NT2/D1 (cell line): Measurements from ENCODE around the gene ATG9B.

Source experiments
- YY1 ChIP-seq: IDR thresholded peaks from 2 replicates; pipeline ENCODE4 v1.6.1; 2011; ENCODE audit not compliant: insufficient read length, insufficient read depth
- ZNF274 ChIP-seq: IDR thresholded peaks from 2 replicates; pipeline ENCODE4 v1.6.1; 2011; ENCODE audit warnings: mild to moderate bottlenecking, low read depth, low read length

DNA sequence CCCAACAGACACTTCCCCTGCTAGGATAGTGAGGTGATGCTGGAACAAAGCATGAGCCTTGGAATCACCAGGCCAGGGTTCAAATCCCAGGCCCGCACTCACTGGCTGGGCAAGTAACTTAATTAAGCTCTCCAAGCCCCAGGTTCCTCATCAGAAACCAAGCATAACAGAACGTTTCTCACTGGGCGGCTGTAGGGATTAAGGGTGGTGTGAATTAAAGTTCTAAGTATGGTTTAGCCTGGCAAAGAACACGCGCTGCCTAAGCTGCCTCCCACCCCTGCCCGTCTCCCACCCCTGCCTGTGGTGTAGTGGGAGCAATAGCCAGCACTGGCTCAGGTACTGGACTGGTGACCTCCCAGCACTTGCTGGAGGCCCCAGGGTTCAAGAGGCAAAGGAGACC is 40.7 kb upstream of the ATG9B start:
- TF ChIP-seq ZNF274 (no peak), YY1 (no peak)
